Trophoblast cell (in vitro differentiated cells and primary cell): ENCODE measurements around the gene PRRT3.

ENCODE experiments used
- DNase-seq, 2 donors: peaks; one replicate each; pipeline ENCODE4 v3.0.0-alpha.2; 2016
- H2AFZ ChIP-seq: 2 replicates; pipeline ENCODE4 v1.6.1; 2013; ENCODE audit warnings: low read length, moderate library complexity, mild to moderate bottlenecking; ENCODE audit not compliant: insufficient read depth, poor library complexity
- H2AK5ac ChIP-seq: 2 replicates; pipeline ENCODE4 v1.6.1; 2013; ENCODE audit warnings: mild to moderate bottlenecking, low read length
- H2BK120ac ChIP-seq: 2 replicates; pipeline ENCODE4 v1.6.1; 2013; ENCODE audit warnings: low read length, mild to moderate bottlenecking, moderate library complexity; ENCODE audit not compliant: insufficient read depth, poor library complexity
- H2BK12ac ChIP-seq: 2 replicates; pipeline ENCODE4 v1.6.1; 2013; ENCODE audit warnings: mild to moderate bottlenecking, low read length, moderate library complexity
- H2BK5ac ChIP-seq: 2 replicates; pipeline ENCODE4 v1.6.1; 2013; ENCODE audit warnings: low read length, low read depth, moderate library complexity, mild to moderate bottlenecking; ENCODE audit not compliant: poor library complexity
- H3K14ac ChIP-seq: 2 replicates; pipeline ENCODE4 v1.6.1; 2013; ENCODE audit warnings: mild to moderate bottlenecking, low read length
- H3K18ac ChIP-seq: 2 replicates; pipeline ENCODE4 v1.6.1; 2013; ENCODE audit warnings: mild to moderate bottlenecking, low read length
- H3K23ac ChIP-seq: 2 replicates; pipeline ENCODE4 v1.6.1; 2013; ENCODE audit warnings: low read length
- H3K27ac ChIP-seq: 2 replicates; pipeline ENCODE4 v1.5.1; 2013; ENCODE audit warnings: low read depth, mild to moderate bottlenecking, inconsistent platforms, low read length, moderate library complexity
- H3K27me3 ChIP-seq: 2 replicates; pipeline ENCODE4 v1.6.1; 2013; ENCODE audit warnings: inconsistent platforms, mild to moderate bottlenecking, low read length, moderate library complexity; ENCODE audit not compliant: insufficient read depth
- H3K36me3 ChIP-seq, 2 experiments: 1 replicate in 1 of 2; 2 replicates in 1 of 2; pipeline ENCODE4 v1.6.1; 2013; ENCODE audit warnings: low read length in 2 of 2, mild to moderate bottlenecking in 2 of 2, moderate library complexity in 1 of 2; ENCODE audit not compliant: insufficient read depth in 2 of 2, control insufficient read depth in 1 of 2
- H3K4ac ChIP-seq: 2 replicates; pipeline ENCODE4 v1.6.1; 2013; ENCODE audit warnings: low read depth, mild to moderate bottlenecking, low read length, moderate library complexity
- H3K4me1 ChIP-seq, 2 experiments: 1 replicate in 1 of 2; 2 replicates in 1 of 2; pipeline ENCODE4 v1.6.1; 2013; ENCODE audit warnings: low read length in 2 of 2, mild to moderate bottlenecking in 2 of 2, moderate library complexity in 1 of 2; ENCODE audit not compliant: insufficient read depth in 2 of 2, control insufficient read depth in 1 of 2
- H3K4me2 ChIP-seq: 2 replicates; pipeline ENCODE4 v1.6.1; 2013; ENCODE audit warnings: inconsistent platforms, mild to moderate bottlenecking, low read length, moderate library complexity
- H3K4me3 ChIP-seq: 2 replicates; pipeline ENCODE4 v1.5.1; 2013; ENCODE audit warnings: mild to moderate bottlenecking, low read depth, low read length, inconsistent platforms
- H3K79me1 ChIP-seq: one replicate; pipeline ENCODE4 v1.6.1; 2013; ENCODE audit warnings: low read length
- H3K79me2 ChIP-seq: 2 replicates; pipeline ENCODE4 v1.6.1; 2013; ENCODE audit warnings: low read length, mild to moderate bottlenecking; ENCODE audit not compliant: control insufficient read depth, insufficient read depth, poor library complexity
- H3K9ac ChIP-seq: 2 replicates; pipeline ENCODE4 v1.6.1; 2013; ENCODE audit warnings: mild to moderate bottlenecking, low read length
- H3K9me3 ChIP-seq: 2 replicates; pipeline ENCODE4 v1.6.1; 2013; ENCODE audit warnings: low read depth, mild to moderate bottlenecking, control low read depth, inconsistent platforms, low read length; ENCODE audit not compliant: insufficient read depth
- H4K12ac ChIP-seq: 2 replicates; pipeline ENCODE4 v1.6.1; 2013; ENCODE audit warnings: low read depth, mild to moderate bottlenecking, low read length, moderate library complexity
- H4K8ac ChIP-seq: 2 replicates; pipeline ENCODE4 v1.6.1; 2013; ENCODE audit warnings: low read depth, mild to moderate bottlenecking, low read length, moderate library complexity
- H4K91ac ChIP-seq: one replicate; pipeline ENCODE4 v1.6.1; 2013; ENCODE audit warnings: low read depth, mild to moderate bottlenecking, low read length, moderate library complexity
- WGBS: extraction: QIAGEN DNeasy Blood & Tissue Kit; methylation state at CpG from one replicate; pipeline ENCODE4 v1.1.7; 2013; ENCODE audit warnings: missing lambda C conversion rate; ENCODE audit not compliant: insufficient read length, insufficient coverage; ENCODE audit errors: extremely low coverage; 5-methylcytosine and 5-hydroxymethylcytosine counted together

PRRT3 gene

DNA sequence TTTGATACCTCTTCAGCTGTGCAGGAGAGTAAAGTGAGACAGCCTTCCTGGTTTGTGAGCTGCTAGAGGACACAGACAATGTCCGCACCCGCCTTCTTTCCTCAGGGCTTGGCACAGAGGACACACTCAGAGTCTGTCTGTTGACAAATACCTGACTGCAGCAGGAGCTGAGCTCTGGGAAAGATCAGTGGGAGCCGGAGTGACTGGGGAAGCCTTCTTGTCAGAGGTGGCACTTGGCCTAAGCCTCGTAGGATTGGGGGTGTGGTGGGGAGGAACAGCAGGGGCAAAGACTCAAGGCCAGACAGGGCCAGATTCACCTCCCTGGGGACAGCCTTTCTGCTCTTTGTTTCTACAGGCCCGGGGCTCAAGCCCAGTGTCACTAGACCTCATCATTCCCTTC lies 38.6 kb downstream of the PRRT3 start:
- no CpG with 5 or more reads among the region's 5 CpGs for WGBS
- Histone ChIP-seq H3K4me2 (no peak overlapping the region), H3K27me3 (no peaks in the 10 kb centered on the region), H3K36me3 (peaks cover 2 to 3% of the 10 kb centered on the region in 2 experiments), H2BK120ac (no peak overlapping the region), H2BK5ac (no peak overlapping the region), H3K4me1 (peaks cover 8 to 17% of the 10 kb centered on the region in 2 experiments), H4K12ac (no peak overlapping the region), H3K9ac (no peak overlapping the region), H3K18ac (no peak overlapping the region), H3K79me2 (peaks cover 10% of the 10 kb centered on the region), H4K8ac (no peak overlapping the region), H3K4me3 (no peak overlapping the region), H3K79me1 (peaks cover 17% of the 10 kb centered on the region), H3K23ac (no peak overlapping the region), H4K91ac (no peak overlapping the region), H3K4ac (no peak overlapping the region), H2BK12ac (no peak overlapping the region), H3K14ac (no peak overlapping the region), H2AFZ (no peak overlapping the region), H3K9me3 (no peaks in the 10 kb centered on the region), H3K27ac (no peak overlapping the region), H2AK5ac (no peak overlapping the region)
- no peak for DNase-seq

DNA sequence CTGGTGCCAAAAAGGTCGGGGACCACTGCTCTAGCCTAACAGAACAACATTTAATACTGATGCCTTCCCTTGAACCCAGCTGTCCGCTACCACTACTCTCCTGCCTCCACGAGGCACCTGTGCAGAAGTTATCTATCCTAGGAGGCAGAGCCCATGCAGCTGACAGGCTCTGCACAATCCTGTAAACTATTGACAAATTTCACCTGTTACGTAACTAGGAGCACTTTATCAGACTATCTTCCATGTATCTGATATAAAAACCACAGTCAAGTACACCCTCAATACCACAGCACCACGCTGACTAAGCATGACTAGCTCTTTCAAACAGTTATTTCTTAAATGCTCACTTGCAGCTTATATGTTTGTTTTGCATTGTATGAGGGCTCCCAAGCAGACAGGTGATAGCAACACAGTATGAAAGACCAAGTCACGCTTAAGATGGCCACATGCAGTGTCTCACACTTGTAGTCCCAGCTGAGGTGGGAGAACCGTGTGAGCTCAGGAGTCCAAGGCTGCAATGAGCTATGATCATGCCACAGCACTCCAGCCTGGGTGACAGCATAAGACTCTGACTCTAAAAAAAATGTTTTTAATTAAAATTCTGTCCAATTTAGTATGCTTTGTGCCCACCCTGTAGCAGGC lies 39.8 kb downstream of the PRRT3 start:
- H3K27ac ChIP-seq, result no peak overlapping the region
- H3K4me3 ChIP-seq, result no peak overlapping the region
- no peak overlapping the region for H2AFZ ChIP-seq
- no peak overlapping the region for H3K4ac ChIP-seq
- H3K36me3 ChIP-seq, result peaks cover 2 to 3% of the 10 kb centered on the region in 2 experiments
- no peak overlapping the region for H3K14ac ChIP-seq
- peaks cover 8 to 16% of the 10 kb centered on the region in 2 experiments for H3K4me1 ChIP-seq
- no peak overlapping the region for H3K18ac ChIP-seq
- H3K79me2 ChIP-seq, result peaks cover 10% of the 10 kb centered on the region
- no peak overlapping the region for H2BK5ac ChIP-seq
- peaks cover 17% of the 10 kb centered on the region for H3K79me1 ChIP-seq
- no peak overlapping the region for H4K8ac ChIP-seq
- H3K9ac ChIP-seq, result no peak overlapping the region
- WGBS, result no CpG with 5 or more reads among the region's 7 CpGs
- H3K27me3 ChIP-seq, result no peaks in the 10 kb centered on the region
- no peak overlapping the region for H2BK120ac ChIP-seq
- H2BK12ac ChIP-seq, result no peak overlapping the region
- H2AK5ac ChIP-seq, result no peak overlapping the region
- no peaks in the 10 kb centered on the region for H3K9me3 ChIP-seq
- no peak overlapping the region for H4K12ac ChIP-seq
- no peak for DNase-seq
- H4K91ac ChIP-seq, result no peak overlapping the region
- H3K4me2 ChIP-seq, result no peak overlapping the region
- H3K23ac ChIP-seq, result no peak overlapping the region

DNA sequence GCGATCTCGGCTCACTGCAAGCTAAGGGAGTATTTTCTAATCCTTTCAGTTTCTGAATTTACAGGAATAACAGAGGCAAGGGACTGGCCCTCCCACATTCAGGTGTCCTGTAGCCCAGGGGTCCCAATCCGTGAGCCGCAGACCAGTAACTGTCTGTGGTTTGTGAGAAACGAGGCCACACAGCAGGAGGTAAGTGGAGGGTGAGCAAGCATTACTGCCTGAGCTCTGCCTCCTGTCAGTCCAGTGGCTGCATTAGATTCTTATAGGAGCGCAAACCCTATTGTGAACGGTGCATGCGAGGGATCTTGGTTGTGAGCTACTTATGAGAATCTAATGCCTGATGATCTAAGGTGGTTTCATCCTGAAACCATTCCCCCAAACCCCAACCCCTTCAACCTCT lies 40.3 kb downstream of the PRRT3 start:
- H3K4me1 ChIP-seq, result peaks cover 6 to 12% of the 10 kb centered on the region in 2 experiments
- peaks cover 2 to 3% of the 10 kb centered on the region in 2 experiments for H3K36me3 ChIP-seq
- no peak overlapping the region for H3K4me3 ChIP-seq
- H3K18ac ChIP-seq, result no peak overlapping the region
- no peak overlapping the region for H2AFZ ChIP-seq
- no peak overlapping the region for H3K9ac ChIP-seq
- H4K12ac ChIP-seq, result no peak overlapping the region
- H3K9me3 ChIP-seq, result no peaks in the 10 kb centered on the region
- H3K27me3 ChIP-seq, result no peaks in the 10 kb centered on the region
- no peak for DNase-seq
- no peak overlapping the region for H3K4me2 ChIP-seq
- no peak overlapping the region for H3K27ac ChIP-seq
- H3K23ac ChIP-seq, result no peak overlapping the region
- no CpG with 5 or more reads among the region's 8 CpGs for WGBS
- no peak overlapping the region for H2BK5ac ChIP-seq
- H3K4ac ChIP-seq, result no peak overlapping the region
- no peak overlapping the region for H3K14ac ChIP-seq
- H3K79me2 ChIP-seq, result peaks cover 10% of the 10 kb centered on the region
- H2AK5ac ChIP-seq, result no peak overlapping the region
- no peak overlapping the region for H2BK120ac ChIP-seq
- H3K79me1 ChIP-seq, result peaks cover 14% of the 10 kb centered on the region
- H2BK12ac ChIP-seq, result no peak overlapping the region
- H4K8ac ChIP-seq, result no peak overlapping the region
- H4K91ac ChIP-seq, result no peak overlapping the region

DNA sequence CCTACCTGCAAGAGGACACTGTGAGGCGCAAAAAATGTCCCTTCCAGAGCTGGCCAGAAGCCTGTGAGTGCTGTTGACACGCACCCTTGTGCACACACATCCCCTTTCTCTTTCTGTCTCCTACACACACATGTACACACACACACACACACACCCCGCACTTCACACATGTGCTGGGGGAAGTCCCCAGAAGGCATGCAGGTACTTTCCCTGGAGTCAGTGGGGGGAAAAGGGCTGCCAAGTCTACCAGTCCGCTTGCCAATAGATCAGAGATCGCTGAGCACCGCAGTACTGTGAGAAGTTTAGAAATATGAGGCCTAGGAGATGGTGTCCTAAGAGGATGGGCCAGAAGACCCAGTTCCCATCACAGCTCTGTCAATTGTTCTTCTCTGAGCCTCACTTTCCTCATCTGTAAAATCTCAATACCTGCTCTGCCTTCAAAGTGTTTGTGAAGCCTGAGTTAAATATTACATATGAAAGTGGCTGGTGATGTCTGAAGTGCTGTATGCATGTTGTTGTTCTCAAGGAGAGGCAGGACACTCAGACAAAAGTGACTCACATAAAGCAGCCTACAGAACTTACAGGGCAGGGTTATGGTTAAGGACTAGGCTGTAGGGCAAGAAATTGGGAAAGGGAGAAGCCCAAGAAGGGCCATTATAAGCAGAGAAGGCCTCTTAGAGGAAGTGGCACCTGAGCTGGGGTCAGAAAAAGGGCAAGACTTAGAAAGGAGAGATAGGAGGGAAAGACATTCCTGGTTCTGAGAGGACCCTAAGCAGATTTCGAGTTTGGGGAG lies 42.8 kb downstream of the PRRT3 start:
- no peak overlapping the region for H3K4me2 ChIP-seq
- no peak overlapping the region for H2AK5ac ChIP-seq
- H3K27ac ChIP-seq, result no peak overlapping the region
- no peaks in the 10 kb centered on the region for H3K79me2 ChIP-seq
- no peaks in the 10 kb centered on the region for H3K27me3 ChIP-seq
- no peak overlapping the region for H2BK12ac ChIP-seq
- H4K91ac ChIP-seq, result no peak overlapping the region
- H3K23ac ChIP-seq, result no peak overlapping the region
- no peak overlapping the region for H3K18ac ChIP-seq
- no peak overlapping the region for H3K4ac ChIP-seq
- no peak overlapping the region for H4K12ac ChIP-seq
- H3K4me1 ChIP-seq, result peaks cover 0 to 3% of the 10 kb centered on the region in 2 experiments
- H2BK120ac ChIP-seq, result no peak overlapping the region
- no peaks in the 10 kb centered on the region for H3K9me3 ChIP-seq
- no CpG with 5 or more reads among the region's 7 CpGs for WGBS
- no peak overlapping the region for H3K4me3 ChIP-seq
- no peak overlapping the region for H2AFZ ChIP-seq
- H3K79me1 ChIP-seq, result no peaks in the 10 kb centered on the region
- H2BK5ac ChIP-seq, result no peak overlapping the region
- no peak overlapping the region for H3K14ac ChIP-seq
- DNase-seq, result no peak
- peaks cover 3 to 5% of the 10 kb centered on the region in 2 experiments for H3K36me3 ChIP-seq
- no peak overlapping the region for H3K9ac ChIP-seq
- no peak overlapping the region for H4K8ac ChIP-seq
